Measurements from ENCODE around the gene CRHR2. TPM values are rescaled to one million over a fixed set of nuclear protein-coding genes. Genes with fewer than 3 reads are reported as not detected.

CRHR2 gene
- total and polyA plus RNA-seq, 4 donors, result 0.02 to 0.20 TPM; not detected in 2

DNA sequence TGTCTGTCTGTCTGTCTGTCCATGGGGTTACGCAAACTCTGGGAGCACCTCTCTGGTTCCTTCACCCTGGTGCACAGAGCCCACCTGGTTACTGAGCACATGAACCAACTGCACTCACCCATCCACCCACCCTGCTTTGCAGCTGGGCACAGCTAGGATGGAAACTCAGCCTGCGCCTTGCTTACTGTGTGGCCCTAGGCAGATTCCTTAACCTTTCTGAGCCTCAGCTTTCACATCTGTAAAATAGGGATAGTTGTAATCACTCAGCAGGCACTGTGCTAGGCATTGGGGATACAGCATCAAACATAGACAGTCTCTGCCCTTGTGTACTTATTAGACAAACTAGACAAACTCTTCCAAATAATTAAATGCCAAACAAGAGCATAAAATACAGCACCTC, 47.8 kb upstream of the CRHR2 start:
- Histone ChIP-seq H3K36me3 (ENCODE audit: control insufficient read depth in 4 of 4, insufficient read depth in 4 of 4, low read length in 4 of 4) (no peaks in the 10 kb centered on the region), H3K4me1 (ENCODE audit: control insufficient read depth in 5 of 5, insufficient read depth in 5 of 5, low read length in 5 of 5) (peaks cover 0 to 6% (median 0%) of the 10 kb centered on the region in 5 donors), H3K27me3 (ENCODE audit: control insufficient read depth in 3 of 3, insufficient read depth in 3 of 3, low read length in 2 of 3) (no peaks in the 10 kb centered on the region), H3K27ac (ENCODE audit: low read depth in 1 of 2, low read length in 1 of 2) (no peak overlapping the region), H3K9me3 (ENCODE audit: control insufficient read depth in 4 of 4, insufficient read depth in 3 of 4, low read length in 3 of 4) (no peaks in the 10 kb centered on the region), H3K4me3 (no peak overlapping the region), H3K9ac (ENCODE audit: insufficient read depth in 1 of 2, low read length in 2 of 2) (no peak overlapping the region)
- DNase-seq, result no peak
- ATAC-seq (ENCODE audit: insufficient read depth, low FRiP score), result no peak
- TF ChIP-seq, protein P1, sequence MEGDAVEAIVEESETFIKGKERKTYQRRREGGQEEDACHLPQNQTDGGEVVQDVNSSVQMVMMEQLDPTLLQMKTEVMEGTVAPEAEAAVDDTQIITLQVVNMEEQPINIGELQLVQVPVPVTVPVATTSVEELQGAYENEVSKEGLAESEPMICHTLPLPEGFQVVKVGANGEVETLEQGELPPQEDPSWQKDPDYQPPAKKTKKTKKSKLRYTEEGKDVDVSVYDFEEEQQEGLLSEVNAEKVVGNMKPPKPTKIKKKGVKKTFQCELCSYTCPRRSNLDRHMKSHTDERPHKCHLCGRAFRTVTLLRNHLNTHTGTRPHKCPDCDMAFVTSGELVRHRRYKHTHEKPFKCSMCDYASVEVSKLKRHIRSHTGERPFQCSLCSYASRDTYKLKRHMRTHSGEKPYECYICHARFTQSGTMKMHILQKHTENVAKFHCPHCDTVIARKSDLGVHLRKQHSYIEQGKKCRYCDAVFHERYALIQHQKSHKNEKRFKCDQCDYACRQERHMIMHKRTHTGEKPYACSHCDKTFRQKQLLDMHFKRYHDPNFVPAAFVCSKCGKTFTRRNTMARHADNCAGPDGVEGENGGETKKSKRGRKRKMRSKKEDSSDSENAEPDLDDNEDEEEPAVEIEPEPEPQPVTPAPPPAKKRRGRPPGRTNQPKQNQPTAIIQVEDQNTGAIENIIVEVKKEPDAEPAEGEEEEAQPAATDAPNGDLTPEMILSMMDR (IDR thresholded peaks at IDR 0.05; ENCODE audit: control extremely low read depth, extremely low read depth), result no peak
- 99 to 100% methylated on average over 2 of the region's 2 CpGs for WGBS, 2 donors

DNA sequence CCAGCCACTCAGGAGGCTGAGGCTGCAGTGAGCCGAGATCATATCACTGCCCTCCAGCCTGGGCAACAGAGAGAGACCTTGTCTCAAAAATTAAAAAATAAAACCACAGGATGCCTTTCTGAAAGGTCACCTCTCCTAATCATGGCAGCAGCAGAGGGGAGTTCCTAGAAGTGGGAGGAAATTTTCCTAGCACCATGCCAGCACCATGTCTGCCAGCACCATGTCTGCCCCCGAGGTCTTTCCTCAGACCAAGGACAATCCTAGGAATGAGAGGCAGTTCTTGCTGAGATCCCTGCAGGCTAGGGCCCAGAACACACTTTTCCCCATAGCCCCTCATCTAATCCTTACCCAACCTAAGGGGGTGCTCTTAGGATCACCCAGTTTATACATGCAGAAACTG, 47.4 kb upstream of the CRHR2 start:
- Histone ChIP-seq H3K27me3 (ENCODE audit: control insufficient read depth in 3 of 3, insufficient read depth in 3 of 3, low read length in 2 of 3) (no peaks in the 10 kb centered on the region), H3K36me3 (ENCODE audit: control insufficient read depth in 4 of 4, insufficient read depth in 4 of 4, low read length in 4 of 4) (no peaks in the 10 kb centered on the region), H3K27ac (ENCODE audit: low read depth in 1 of 2, low read length in 1 of 2) (no peak overlapping the region), H3K4me3 (no peak overlapping the region), H3K4me1 (ENCODE audit: control insufficient read depth in 5 of 5, insufficient read depth in 5 of 5, low read length in 5 of 5) (peaks cover 0 to 6% (median 0%) of the 10 kb centered on the region in 5 donors), H3K9ac (ENCODE audit: insufficient read depth in 1 of 2, low read length in 2 of 2) (no peak overlapping the region), H3K9me3 (ENCODE audit: control insufficient read depth in 4 of 4, insufficient read depth in 3 of 4, low read length in 3 of 4) (no peaks in the 10 kb centered on the region)
- WGBS, 2 donors, result 71 to 76% methylated on average over 2 of the region's 2 CpGs
- TF ChIP-seq, protein P1 (IDR thresholded peaks at IDR 0.05; ENCODE audit: control extremely low read depth, extremely low read depth), result no peak
- no peak for DNase-seq
- ATAC-seq (ENCODE audit: insufficient read depth, low FRiP score), result no peak

DNA sequence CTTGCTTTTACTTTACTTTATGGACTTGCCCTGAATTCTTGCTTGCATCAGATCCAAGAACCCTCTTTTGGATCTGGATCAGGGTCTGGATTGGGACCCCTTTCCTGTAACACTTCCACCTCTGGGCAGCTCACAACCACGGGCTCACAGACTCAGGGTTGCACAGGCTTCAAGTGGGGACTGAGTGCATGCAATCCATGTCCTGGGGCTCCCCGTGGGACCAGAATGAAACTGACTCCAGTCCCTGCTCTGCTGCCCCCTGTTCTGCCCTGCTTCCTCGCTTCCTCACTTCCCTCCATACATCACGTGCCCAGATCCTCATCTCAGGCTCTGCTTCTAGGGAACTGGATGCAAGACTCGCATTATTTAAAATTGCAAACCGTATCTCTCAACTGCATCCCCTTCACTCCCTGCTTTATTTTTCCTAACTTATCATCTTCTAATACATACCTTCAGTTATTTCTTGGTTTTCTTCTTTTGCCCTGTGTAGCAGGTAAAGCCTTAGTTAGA, 46.4 kb upstream of the CRHR2 start:
- Histone ChIP-seq H3K4me3 (no peak overlapping the region), H3K9me3 (ENCODE audit: control insufficient read depth in 4 of 4, insufficient read depth in 3 of 4, low read length in 3 of 4) (no peaks in the 10 kb centered on the region), H3K9ac (ENCODE audit: insufficient read depth in 1 of 2, low read length in 2 of 2) (no peak overlapping the region), H3K36me3 (ENCODE audit: control insufficient read depth in 4 of 4, insufficient read depth in 4 of 4, low read length in 4 of 4) (no peaks in the 10 kb centered on the region), H3K27ac (ENCODE audit: low read depth in 1 of 2, low read length in 1 of 2) (no peak overlapping the region), H3K4me1 (ENCODE audit: control insufficient read depth in 5 of 5, insufficient read depth in 5 of 5, low read length in 5 of 5) (peaks cover 0 to 6% (median 0%) of the 10 kb centered on the region in 5 donors), H3K27me3 (ENCODE audit: control insufficient read depth in 3 of 3, insufficient read depth in 3 of 3, low read length in 2 of 3) (peaks cover 0 to 6% (median 0%) of the 10 kb centered on the region in 3 donors)
- 74 to 78% methylated on average over 6 of the region's 6 CpGs for WGBS, 2 donors
- ATAC-seq (ENCODE audit: insufficient read depth, low FRiP score) (no peak), DNase-seq (no peak)
- TF ChIP-seq, protein P1 (IDR thresholded peaks at IDR 0.05; ENCODE audit: control extremely low read depth, extremely low read depth), result no peak

Data from lung (tissue), 12 donors.